ENCODE measurements around the gene FNDC3B.

The FNDC3B gene

GRCh38 chr3:172120912-172121311 lies 81.5 kb downstream of the FNDC3B start:
- no peak for DNase-seq

GRCh38 chr3:172121981-172122380 lies 82.6 kb downstream of the FNDC3B start:
- no peak for DNase-seq

GRCh38 chr3:172124271-172124670 lies 84.9 kb downstream of the FNDC3B start:
- no peak for DNase-seq

GRCh38 chr3:172125053-172125452 lies 85.7 kb downstream of the FNDC3B start:
- DNase-seq = no peak

GRCh38 chr3:172125963-172126457 lies 86.6 kb downstream of the FNDC3B start:
- DNase-seq = no peak

GRCh38 chr3:172126741-172127140 lies 87.4 kb downstream of the FNDC3B start:
- no peak for DNase-seq

- DNase-seq = no peak
Measured at GRCh38 chr3:172127141-172127540, 87.8 kb downstream of the FNDC3B start.

GRCh38 chr3:172127929-172128580 lies 88.7 kb downstream of the FNDC3B start:
- DNase-seq = no peak

GRCh38 chr3:172128858-172129257 lies 89.5 kb downstream of the FNDC3B start:
- DNase-seq = no peak

GRCh38 chr3:172129498-172129849 lies 90.1 kb downstream of the FNDC3B start:
- peak; percentile 95 for DNase-seq

GRCh38 chr3:172129850-172130716 lies 90.7 kb downstream of the FNDC3B start:
- peak; percentile 96 for DNase-seq

- no peak for DNase-seq
Measured at GRCh38 chr3:172130717-172131050, 91.3 kb downstream of the FNDC3B start.

GRCh38 chr3:172131746-172132145 lies 92.4 kb downstream of the FNDC3B start:
- no peak for DNase-seq

GRCh38 chr3:172132159-172132586 lies 92.8 kb downstream of the FNDC3B start:
- DNase-seq = no peak

- no peak for DNase-seq
Measured at GRCh38 chr3:172132721-172133311, 93.4 kb downstream of the FNDC3B start.

GRCh38 chr3:172133838-172134237 lies 94.5 kb downstream of the FNDC3B start:
- no peak for DNase-seq

GRCh38 chr3:172134352-172134751 lies 95.0 kb downstream of the FNDC3B start:
- peak; percentile 4 for DNase-seq

GRCh38 chr3:172135185-172135584 lies 95.8 kb downstream of the FNDC3B start:
- DNase-seq = no peak

- DNase-seq = no peak
Measured at GRCh38 chr3:172135820-172136219, 96.4 kb downstream of the FNDC3B start.

GRCh38 chr3:172136330-172136729 lies 97.0 kb downstream of the FNDC3B start:
- no peak for DNase-seq

GRCh38 chr3:172137287-172138192 lies 98.2 kb downstream of the FNDC3B start:
- DNase-seq = no peak

GRCh38 chr3:172138193-172138537 lies 98.8 kb downstream of the FNDC3B start:
- DNase-seq = no peak
